ENCODE measurements around the gene PLCD1.

DNA sequence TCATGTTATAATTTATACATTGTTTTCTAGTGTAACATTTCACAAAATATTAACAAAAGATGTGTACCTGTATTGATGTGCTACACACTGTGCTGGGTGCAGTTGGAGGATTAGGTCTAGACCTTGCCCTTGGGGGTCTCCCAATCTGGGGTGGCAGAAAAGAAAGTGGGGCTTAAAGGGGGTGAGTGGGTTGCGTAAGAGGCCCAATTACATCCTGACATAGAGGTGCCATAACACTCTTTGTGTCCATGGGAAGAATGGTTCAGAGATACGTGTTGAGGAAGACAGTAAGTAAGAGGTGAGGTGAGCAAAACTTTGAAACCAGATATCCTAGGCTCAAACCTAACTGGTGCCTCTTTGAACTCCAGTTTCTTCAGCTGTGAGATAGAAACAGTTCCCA is 40.6 kb upstream of the PLCD1 start:
- TF ChIP-seq, protein P1, sequence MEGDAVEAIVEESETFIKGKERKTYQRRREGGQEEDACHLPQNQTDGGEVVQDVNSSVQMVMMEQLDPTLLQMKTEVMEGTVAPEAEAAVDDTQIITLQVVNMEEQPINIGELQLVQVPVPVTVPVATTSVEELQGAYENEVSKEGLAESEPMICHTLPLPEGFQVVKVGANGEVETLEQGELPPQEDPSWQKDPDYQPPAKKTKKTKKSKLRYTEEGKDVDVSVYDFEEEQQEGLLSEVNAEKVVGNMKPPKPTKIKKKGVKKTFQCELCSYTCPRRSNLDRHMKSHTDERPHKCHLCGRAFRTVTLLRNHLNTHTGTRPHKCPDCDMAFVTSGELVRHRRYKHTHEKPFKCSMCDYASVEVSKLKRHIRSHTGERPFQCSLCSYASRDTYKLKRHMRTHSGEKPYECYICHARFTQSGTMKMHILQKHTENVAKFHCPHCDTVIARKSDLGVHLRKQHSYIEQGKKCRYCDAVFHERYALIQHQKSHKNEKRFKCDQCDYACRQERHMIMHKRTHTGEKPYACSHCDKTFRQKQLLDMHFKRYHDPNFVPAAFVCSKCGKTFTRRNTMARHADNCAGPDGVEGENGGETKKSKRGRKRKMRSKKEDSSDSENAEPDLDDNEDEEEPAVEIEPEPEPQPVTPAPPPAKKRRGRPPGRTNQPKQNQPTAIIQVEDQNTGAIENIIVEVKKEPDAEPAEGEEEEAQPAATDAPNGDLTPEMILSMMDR (conservative IDR thresholded peaks at IDR 0.05 in 1 of 2, IDR thresholded peaks at IDR 0.05 in 1 of 2; ENCODE audit: low read depth in 1 of 2, low read length in 2 of 2) = no peak
- no peak for TF ChIP-seq EZH2 (IDR thresholded peaks at IDR 0.05; ENCODE audit: low read length, missing control alignments)
